NCI-H1930 (cell line): Measurements from ENCODE around the gene FAM168A.

Experiments used
- DNase-seq, 2 experiments: peaks; one replicate each; lab custom pipeline; 2025; lab: John Stamatoyannopoulos, UW

FAM168A gene

DNA sequence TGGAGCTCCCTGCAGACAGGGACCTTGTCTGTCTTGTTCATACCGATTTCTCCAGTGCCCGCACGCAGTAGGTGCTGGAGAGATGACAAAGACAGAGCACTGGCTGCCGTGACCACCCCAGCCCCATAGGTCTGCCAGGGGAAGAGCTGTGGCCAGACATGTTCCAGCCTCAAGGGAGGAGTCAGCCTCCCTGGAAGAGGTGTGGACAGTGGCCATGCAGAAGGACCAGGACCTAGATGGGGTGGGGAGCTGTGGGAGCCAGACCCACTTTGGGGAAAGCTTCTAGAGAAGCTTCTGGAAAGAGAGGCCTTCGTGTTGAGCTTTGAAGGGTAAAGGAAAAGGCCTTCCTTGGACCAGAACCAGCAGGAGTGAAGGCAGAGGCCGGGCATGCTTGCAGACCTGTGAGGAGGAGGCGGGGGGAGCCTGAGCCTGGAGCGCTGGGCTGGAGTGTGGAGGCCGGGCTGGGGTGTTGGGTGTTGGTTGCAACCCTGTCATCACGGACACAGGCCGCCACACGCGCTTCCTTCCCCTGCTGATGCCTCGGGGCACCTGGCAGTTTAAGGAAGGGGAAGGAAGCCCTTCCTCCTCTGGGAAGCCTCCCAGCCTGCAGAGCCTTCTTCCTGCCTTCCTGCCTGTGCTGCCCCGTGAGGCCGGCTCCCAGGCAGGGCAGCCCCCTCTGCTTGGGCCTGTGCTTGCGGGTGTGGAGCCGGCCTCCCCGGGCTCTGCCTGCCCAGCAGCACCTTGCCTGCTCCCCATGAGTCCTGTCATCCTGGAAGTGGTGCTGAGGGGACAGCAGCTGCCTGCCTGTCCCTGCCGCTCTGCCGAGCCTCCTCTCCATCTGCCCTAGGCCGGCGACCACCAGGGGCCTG is 209.4 kb downstream of the FAM168A start:
- no peak for DNase-seq

DNA sequence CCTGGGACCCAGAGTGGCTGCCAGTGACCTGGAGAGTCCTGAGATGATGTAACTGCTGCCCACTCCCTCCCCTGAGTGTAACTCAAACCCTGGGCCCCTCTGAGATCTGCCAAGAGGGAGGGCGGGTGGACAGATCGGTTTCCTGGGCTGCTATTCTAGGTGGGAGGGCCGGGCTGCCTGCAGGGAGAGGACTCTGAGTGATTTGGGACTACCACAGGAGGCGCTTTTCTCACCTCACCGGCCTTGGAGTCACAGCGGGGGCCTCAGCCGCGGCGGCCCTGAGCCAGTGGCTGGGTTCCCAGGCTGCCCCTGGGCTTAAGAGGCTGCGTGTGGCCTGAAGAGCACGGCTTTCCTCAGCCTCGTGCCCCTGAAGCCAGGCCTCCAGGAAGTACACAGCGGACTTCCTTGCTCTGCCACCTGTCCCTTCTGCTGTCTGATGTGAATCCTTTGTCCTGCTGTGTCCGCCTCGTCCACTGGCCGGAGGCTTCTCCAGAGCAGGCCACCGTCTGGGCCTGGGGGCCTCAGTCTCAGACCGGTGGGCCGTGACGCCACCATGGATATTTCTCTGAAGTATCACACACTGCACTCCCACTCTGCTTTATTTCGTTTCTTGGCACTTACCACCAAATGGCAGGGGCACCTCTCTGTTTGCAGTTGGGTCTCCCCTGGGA is 210.2 kb downstream of the FAM168A start:
- DNase-seq = no peak

DNA sequence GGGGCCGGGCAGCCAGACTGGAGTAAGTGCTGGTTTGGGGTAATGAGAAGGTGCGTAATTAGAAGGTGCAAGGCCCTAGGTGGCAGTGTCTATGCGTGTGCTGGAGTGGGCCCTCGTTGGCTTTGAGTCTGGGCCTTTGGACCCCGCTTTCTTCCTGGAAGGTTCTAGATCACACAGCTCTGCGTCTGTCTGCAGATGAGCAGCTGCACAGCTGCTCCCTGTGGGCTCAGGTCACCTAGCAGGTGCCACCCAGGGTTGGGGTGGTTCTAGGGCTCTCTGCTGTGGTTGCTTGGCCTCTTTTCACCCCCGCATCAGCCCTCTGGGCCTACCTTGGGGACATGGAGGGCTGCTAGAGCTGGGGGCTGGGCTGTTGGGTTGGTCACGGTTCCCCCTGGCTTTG is 211.4 kb downstream of the FAM168A start:
- DNase-seq = no peak

DNA sequence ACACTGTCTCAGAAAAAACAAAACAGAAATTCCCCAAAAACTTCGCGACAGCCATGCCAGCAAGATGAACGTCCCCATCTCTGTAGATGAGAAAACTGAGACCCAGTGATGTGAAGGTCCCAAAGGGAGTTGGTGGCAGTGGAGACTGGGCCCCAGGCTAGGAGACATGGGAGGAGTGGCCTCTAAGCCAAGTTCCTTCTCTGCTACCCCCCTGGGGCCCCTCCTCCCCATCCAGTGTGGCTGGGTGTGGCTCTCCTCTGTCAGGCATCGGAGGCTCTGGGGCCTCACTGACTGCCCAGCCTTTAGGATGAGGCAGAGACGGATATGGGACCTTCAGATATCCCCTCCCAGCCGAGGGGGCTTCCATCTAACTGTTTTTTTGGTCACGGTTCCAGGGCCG is 211.9 kb downstream of the FAM168A start:
- no peak for DNase-seq

DNA sequence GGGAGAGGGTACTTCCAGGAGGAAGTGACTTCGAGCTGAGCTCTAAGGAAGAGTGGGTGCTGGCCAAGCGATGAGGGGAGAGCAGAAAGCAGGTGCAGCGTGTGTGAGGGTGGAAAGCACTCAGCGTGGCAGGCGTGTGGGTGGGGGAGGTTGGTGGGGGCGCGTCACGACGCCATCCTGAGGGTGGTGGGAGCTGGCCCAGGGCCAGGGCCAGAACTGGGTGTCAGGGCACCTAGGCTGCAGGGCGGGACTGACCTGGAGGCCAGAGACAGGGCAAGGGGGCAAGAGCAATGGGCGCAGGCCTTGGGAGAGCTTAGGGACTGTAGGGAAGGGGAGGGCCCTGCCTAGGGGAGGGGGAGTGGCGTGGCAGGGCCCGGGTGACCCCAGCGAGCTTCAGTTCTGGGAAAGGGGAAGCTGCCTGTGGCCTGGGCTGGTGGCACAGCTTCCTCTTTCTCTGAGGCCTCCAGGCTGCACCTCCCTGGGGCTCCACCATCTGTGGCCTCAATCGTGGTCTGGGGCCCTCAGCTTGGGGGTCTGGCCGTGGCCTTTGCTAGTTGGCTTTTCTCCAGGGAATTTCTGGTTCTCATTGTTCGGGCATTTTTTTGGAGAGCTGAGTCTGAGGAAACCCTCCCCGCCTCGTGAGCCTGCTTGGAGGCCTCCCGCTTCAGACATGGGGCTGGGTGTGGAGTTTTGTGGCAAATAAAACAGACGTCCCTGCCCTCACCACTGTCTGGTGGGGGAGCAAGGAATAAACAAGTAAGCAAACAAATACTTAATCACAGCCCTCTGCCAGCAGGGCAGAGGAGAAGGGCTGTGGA is 212.8 kb downstream of the FAM168A start:
- no peak for DNase-seq

DNA sequence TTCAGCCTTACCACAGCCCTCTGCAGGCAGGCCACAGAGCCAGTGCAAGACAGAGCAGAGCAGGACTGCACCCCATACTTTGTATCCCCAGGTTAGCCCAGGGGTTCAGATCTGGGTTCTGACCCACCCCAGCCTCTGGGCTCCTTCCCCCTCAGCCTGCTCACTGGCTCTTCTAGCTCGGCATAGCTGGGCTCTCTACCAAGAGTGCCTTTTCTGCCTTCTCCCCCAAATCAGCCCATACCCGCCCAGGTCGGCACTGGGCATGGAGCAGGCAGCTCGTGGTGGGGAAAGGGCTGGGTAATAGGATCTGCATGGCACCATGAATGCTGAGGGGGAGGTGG is 213.4 kb downstream of the FAM168A start:
- no peak for DNase-seq

DNA sequence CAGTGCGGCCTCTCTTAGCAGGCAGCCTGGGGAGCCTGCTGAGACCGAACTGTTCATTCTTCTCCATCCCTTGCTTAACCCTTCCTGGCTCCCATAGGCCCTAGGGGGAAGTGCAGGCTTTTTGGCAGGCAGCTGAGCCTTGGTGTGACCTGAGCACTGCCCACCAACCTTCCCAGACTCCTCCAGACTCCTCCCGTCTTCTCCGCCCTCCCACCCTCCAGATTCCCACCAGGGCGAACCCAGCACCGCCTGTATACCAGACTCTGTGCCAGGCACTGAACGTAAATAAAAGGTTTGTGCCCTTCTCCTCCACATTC is 213.8 kb downstream of the FAM168A start:
- no peak for DNase-seq

DNA sequence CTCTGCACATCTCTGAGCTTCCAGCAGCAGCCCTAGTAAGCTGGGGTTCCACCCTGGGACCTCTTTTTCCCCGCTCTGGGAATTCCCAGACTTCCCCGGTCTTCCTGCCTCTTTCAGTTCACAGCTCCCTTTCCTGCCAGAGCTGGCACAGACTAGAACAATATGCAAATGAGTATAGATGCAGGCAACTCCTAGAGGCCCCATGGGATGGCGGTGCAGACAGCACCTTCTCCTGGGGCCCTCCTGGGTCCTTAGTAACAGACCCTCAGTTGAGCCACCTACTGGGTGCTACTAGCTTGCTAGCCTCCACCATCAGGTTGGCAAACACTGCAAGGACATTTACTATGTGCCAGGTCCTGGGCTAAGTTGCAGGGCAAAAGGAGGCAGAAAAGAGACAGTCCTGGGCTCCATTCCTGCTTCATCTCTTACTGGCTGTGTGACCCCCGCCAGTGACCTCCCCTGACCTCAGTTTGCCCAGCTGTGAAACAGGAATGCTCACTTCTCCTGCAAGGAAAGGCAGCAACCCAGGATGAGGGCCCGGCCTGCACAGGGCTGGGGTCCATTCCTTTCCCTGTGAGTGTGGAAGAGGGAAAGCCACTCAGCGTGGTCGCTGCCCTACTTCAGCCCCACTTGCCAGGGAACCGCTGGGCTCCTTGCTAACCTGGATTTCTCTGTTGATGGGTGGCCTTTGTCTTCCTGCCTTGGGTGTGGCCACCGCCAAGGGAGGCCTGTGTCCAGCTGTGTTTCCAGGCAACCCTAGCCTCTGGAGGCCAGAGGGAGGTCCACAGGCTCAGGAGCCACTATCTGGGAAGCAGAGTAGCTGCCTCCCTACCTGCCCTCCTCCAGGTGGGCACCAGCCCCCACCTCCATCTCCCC is 214.4 kb downstream of the FAM168A start:
- no peak for DNase-seq

DNA sequence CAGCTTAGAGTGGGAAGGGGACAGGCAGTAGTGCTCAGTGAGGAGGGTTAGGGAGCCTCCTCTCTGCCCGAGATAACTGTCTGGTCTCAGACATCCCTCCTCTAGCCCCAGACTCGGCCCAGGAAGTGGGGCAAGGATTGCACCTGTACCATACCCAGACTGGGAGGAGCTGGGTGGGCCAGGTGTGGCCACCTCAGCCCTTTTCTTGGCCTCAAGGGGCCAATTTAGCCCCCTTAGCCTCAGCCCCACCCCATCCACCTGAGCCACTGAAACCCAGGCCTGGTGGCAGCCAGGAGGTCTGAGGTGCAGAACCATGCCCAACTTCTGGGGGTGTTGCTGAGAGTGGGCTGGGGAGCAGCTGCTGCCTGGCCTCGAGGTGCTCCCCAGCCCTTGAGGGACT is 215.2 kb downstream of the FAM168A start:
- DNase-seq = no peak

DNA sequence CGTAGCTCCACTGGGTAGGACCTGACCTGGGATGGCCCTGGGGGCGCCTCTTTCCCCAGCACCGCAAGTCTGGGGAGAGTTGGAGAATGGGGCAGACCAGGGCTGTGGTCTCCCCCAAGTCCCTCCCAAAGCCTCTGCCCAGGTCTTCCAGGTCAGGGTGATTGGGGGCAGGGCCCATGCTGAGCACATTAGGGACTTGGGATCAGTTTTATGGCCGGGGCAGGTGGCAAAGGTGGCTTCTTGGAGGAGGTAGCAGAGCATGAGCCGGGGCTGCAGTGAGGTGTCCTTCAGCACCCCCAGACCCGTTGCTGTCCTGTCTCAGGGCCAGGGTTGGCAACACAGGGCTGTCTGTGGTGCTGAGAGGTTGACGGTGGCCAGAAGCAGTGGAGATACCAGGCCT is 215.7 kb downstream of the FAM168A start:
- DNase-seq = no peak

DNA sequence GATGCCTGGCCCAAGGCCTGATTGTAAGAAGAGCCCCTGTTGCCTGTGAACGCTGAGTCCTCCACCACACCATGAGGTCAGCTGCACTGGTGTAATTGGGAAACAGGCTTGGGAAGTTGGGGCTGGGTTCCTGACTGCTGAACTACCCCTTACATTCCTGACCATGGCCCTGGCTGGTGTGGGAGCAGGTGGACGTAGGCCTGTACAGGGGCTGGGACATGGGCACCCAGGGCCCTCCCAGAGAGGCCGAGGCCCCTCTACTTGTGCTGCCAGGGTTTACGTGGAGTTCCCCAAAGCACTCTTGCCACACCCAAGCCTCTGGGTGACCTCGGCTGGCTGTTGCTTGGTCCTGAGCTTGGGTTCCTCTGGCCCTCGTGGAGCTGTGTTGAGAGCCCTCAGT is 216.3 kb downstream of the FAM168A start:
- no peak for DNase-seq

DNA sequence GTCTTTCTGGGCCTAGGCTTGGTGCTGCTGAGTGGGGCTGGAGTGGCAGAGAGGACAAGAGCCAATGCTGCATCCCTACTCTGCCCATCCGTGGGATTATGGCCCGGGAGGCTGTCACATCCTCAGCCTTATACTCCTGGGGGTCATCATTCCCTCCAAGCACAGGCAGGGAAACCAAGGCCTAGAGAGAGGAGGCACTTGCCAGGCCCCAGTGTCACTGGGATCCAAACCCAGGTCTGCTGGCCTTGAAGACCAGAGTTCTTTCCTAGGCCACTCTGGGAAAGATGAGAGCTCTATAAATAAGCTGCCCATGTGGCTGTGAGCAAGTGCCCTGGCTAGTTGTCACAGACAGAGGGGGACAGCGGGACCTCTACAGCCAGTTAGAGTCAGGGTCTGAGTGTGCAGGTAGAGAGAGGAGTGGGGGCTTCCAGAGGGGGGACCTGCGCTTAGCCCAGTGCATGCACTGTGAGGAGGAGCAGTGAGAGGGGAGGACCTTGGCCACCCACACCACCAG is 217.0 kb downstream of the FAM168A start:
- no peak for DNase-seq

DNA sequence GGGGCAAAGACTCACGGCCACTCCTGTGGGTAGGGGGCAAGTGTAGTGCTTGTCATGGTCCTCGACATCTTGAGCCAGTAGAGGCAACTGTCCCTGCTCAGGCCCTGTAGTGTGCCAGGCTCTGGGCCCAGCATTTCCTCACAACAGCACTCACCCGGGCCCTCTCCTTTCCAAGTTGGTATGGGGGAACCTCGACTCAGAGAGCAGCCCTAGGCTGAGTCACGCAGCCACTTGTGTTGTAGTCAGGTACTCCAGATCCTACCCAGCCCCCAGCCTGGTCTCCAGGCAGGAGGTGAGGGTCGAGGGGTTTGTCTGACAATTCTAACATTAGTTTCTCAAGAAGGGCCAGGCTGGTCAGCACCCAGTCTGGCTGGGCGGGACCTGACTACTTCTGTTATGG is 217.6 kb downstream of the FAM168A start:
- no peak for DNase-seq

DNA sequence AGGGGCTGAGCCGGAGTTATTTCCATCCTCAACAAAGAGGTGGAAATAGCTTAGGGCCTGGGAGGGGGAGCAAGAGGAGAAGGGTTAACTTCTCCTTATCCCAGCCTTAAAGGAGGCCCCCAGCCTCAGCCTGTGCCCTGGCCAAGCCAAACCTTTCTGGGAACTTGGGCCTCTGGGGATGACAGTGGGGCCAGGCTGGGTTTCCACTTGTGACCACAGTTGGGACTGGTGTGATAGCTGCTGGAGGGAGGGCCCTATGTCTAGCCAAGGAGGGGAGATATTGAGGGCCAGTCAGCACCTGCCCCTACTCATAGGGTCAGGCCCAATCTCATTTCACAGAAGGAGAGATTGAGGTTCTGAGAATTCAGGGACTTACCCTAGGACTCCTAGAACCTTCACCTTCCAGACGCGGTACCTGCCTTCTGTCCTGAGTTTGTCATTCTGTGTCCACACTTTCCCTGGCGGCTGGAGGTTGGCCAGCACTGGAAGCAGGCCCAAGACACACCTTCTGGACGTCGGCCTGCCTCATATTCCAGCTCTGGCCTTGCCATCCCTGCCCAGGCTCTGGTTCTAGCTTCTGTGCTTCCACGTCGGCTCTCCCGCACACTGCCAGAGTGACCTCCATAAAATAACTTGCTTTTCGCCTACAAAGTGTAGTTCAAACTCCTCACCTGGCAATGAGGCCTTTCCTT is 218.6 kb downstream of the FAM168A start:
- DNase-seq = no peak

DNA sequence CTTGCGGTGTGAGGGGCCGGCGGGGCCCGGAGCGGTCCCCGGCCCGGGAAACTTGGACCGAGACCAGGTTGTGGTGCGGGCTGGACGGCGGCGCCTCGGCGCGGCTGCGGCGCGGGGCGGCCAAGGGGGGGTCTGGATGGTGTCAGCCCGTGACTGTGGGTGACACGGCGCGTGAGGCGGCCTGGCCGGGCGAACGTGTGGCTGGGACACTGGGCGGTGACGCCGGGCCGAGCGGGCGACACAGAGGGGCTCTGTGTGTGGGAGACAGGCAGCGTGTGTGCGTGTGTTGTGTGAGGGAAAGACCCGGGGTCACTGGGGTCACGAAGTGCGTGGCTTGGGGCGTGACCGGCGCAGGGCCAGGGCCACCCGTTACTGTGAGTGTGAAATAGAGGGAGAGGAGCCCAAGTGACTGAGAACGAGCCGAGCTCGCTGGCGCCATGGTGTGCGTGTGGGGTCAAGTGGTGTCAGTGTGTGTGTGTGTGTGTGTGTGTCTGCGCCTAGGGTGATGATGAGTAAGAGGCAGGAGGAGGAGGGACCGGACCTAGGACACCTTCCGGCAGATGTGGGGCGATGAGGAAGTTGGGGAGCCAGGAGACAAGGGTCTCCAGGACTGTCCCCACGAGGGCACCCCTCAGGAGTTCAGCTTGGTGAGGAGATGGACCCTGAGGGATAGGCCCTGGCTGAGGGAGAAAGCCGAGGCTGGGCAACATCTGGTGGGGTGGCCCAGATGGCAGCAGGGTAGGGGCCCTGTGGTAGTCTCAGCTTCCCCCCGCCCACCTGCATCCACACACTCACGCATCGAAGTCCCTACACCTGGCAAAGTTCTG is 220.9 kb downstream of the FAM168A start:
- no peak for DNase-seq

DNA sequence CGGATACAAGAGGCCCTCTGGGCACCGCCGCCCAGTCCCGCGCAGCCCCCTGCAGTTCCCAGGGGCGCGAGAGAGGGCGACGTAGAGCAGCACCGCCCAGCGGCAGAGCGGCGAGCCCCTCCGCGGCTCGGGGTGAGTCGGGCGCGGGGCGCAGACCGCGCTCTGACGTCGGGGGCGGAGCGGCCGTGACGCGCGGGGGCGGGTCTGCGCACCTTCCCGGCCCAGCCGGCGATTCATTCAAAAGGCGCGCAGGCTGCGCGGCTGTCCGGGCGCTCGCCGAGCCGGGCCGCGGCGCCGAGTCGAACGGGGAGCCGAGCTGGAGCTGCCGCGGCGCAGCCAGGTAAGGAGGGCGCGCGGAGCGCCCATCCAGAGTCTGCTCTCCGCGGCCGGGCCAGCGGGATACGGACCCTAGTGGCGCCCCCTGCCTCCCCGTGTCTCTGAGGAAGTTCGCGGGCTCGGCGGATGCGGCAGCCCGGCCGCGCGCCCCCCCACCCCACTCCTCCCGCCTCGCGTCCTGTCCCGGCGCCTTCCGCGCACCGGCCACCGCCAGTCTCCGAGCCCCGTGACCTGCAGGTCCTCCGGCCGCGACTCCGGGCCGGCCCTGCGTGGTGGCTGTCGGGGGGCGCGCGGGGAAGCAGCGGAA is 221.6 kb downstream of the FAM168A start, which contains the start of gene RELT:
RELT (plus strand) TSS at position 240 of the 643 bp plus-strand sequence. CDS start 12,738 bp downstream, outside the sequence.
- peak; percentile 68 to 84 for DNase-seq

DNA sequence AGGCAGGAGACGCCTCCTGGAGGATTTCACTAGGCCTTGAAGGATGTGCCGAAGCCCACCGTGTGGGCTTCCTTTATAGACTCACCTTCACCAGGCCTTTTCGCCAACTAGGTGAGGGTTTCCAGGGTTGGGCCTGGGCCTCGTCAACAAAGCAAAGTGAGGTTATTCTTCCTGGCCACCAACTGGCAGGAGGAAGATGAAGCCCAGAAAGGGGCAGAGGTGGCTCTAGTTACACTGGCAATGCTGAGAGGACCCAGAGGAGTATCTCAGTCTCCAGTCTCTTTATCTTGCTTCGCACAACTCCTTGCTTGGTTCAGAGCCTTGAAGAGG is 222.1 kb downstream of the FAM168A start:
- DNase-seq = no peak

DNA sequence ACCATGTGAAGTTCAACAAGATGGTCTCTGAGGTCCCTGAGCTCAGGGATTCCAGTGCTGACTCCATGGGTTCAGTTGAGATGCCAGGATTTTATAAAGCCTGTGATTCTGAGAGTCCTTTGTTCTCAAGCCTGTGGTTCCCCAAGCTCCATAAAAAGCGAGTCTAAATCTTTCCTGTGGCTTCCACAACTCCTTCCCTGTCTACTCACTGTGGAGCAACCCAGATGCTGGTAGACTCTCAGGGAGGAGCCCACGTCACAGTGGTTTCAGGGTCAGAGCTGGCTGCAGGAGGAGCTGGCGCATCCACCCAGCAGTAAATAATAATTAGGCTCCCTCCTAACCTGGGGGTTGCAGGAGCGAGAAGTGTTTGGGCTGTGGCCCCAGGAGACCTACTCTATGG is 223.8 kb downstream of the FAM168A start:
- DNase-seq = no peak

DNA sequence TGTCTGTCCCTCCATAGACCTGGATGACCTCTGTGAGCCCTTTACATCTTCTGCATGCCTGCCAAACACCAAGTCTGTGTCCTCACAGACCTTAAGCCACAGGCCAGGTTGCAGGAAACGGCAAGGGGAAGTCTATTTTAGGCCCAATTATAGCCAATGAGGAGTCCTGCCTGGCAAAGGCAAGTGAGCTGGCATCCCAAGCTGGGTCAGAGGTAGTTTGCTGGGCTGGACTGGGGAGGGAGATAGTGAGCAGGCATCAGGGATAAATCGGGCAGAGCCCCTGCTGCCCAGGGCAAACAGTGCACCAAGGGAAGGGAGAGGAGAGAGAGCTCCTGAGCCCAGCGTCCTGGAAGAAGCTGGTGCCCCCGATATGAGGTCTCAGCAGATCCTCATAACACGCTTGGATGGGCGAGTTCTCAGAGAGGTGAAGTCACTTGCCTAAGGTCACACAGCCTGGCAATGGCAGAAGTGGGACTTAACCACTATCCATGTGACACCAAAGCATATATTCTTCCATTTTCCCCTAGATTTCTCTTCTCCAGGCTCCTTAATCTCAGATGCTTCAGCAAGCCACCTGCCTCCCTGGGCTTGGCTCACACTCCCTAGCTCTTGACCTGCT is 225.4 kb downstream of the FAM168A start:
- no peak for DNase-seq
